HG03196 (cell line): Measurements from ENCODE around the gene COL5A1.

ENCODE experiments used
- ATAC-seq: cut with Tn5 transposase; IDR thresholded peaks from one replicate; pipeline ENCODE4 v1.9.1; 2021; ENCODE audit not compliant: unreplicated experiment

COL5A1 gene

DNA sequence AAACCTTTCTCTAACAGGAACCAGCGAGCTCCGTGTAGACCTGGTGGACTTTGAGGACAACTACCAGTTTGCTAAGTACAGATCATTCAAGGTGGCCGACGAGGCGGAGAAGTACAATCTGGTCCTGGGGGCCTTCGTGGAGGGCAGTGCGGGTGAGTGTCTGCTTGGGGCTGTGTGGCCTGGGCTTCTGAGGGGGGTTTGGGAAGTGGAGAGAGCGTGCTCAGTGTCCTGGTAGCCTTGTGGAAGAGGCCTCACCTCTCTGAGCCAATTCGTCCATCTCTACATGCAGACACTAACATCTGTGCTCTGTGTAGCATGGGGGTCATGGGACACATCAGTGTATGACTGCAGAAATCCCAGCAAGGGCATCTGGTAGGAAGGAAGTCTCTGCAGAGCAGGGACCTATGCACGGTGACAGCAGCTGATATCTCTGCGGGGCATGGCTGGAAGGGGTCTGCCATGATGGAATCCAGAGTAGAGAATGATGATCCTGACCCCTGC is 244.9 kb downstream of the COL5A1 start:
- no peak for ATAC-seq

- ATAC-seq, result no peak
These were observed 245.6 kb downstream of the COL5A1 start for GRCh38 chr9:134887219-134887618.

DNA sequence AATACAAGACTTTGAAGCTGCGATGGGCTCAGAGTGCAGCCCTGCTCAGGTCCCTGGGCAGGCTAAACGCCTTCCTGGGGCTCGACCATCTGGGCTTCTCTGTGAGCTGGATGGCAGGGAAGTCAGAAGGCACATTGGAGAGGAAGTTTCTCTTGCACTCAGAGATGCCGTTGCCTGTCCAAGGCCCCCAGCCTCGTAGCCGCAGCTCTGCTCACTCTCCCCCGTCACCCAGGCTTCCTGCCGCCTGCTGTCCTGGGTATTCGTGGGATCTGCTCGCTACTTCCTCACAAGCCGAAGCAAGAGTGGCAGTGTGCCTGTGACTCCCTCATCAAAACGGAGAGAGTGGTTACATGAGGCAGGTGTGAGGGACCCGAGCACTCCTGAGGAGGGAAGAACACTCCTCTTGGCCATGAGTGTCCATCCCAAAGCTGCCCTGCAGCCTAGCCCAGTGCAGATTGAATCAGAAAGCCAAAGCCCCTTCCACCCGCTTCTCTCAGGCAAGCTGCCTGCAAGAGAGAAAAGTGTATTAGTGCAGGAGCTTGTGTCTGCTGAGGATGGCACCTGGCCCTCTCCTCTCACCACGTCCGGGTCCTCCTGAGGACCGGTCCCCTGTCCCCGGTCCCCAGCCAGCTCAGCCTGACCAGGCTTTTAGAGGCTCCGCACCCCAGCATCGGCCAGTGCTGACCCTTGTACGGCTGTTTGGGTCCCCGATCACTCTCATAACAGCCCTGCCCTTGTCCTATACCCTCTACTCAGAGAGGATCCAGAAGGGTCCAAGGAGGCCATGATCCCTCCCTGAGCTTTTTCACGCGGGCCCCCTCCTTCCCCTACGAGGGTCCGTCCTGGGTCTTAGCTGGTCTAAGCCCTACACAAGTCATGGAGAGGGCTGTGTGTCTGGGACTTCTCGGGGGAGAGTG is 246.3 kb downstream of the COL5A1 start:
- no peak for ATAC-seq

- ATAC-seq, result no peak
These were observed 247.1 kb downstream of the COL5A1 start for GRCh38 chr9:134888603-134889190.

DNA sequence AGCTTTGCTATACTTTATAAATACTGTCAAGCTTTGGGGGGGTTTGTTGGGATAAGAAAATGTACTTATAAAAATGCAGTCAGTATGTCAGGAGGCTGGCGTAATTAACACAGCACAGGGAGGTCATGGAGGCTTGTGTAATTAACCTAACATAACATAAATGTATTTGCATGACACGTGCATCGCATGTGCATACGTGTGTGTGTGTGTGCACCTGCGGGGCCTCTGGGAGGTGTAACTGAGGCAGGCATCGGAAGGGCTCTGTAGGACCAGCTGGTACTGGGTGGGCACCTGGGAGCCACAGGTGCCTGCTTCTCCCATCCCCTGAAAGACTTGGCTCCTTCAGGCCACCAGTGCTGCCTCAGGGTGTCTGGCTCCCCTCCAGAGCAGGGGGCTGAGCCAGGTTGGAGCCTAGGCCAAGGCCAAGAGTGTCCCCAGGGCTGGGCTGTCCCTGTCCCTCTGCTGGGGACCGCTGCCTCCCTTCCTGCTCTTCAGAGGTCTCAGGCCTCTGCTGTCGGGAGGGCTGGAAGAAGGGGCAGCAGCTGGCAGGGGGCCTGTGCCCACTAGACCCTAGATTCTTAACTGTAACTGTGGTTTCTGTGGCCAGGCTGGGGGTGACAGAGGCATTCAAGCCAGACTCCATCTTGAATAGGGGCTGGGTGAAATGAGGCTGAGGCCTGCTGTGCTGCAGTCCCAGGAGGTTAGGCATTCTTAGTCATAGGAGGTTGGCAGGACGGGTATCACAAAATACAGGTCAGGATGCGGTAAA is 248.0 kb downstream of the COL5A1 start:
- ATAC-seq, result no peak

DNA sequence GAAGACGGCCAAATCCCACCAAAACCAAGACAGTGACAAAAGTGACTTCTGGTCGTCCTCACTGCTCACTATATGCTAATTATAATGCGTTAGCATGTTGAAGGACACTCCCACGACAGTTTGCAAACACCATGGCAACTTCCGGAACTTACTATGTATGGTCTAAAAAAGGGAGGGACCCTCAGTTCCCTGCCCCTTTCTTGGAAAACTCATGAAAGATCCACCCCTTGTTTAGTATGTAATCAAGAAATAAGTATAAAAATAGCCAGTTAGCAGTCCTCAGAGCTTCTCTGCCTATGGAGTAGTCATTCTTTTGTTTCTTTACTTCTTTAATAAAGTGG is 248.5 kb downstream of the COL5A1 start:
- no peak for ATAC-seq

- no peak for ATAC-seq
These were observed 249.4 kb downstream of the COL5A1 start for GRCh38 chr9:134891053-134891452.

GRCh38 chr9:134891713-134892112 is 250.1 kb downstream of the COL5A1 start:
- no peak for ATAC-seq

DNA sequence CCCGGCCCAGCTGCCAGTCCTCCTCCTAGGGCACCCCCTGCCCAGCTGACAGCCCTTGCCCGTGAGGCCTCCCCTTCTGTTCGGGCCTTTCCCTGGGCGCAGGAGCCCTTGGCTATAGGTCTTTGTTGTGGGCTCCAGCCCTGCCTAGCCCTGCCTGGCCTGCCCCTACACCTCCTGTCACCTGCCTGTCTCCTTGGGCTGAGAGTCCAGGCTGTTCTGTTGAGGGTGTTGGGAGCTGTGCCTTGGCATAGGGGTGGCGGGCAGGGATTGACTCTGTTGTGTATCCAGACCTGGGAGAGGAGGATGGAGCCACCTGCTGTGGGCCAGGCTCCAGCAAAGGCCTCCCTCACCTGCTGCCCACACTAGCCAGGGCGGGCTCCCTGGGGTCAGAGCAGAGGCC is 250.6 kb downstream of the COL5A1 start:
- ATAC-seq, result no peak

GRCh38 chr9:134892820-134893420 is 251.3 kb downstream of the COL5A1 start:
- ATAC-seq, result no peak
